Embryonic facial prominence (tissue), 1 donor: ENCODE data around the gene C2CD2L.
"Not testable (repeated sequence)": the region's sequence is repeated elsewhere in the genome, so short reads cannot be mapped to it uniquely, and the experiment has no call there.

Experiments used
- DNase-seq: peaks from one replicate; pipeline ENCODE4 v3.0.0-alpha.2; 2016; ENCODE audit errors: extremely low spot score

Gene C2CD2L

DNA sequence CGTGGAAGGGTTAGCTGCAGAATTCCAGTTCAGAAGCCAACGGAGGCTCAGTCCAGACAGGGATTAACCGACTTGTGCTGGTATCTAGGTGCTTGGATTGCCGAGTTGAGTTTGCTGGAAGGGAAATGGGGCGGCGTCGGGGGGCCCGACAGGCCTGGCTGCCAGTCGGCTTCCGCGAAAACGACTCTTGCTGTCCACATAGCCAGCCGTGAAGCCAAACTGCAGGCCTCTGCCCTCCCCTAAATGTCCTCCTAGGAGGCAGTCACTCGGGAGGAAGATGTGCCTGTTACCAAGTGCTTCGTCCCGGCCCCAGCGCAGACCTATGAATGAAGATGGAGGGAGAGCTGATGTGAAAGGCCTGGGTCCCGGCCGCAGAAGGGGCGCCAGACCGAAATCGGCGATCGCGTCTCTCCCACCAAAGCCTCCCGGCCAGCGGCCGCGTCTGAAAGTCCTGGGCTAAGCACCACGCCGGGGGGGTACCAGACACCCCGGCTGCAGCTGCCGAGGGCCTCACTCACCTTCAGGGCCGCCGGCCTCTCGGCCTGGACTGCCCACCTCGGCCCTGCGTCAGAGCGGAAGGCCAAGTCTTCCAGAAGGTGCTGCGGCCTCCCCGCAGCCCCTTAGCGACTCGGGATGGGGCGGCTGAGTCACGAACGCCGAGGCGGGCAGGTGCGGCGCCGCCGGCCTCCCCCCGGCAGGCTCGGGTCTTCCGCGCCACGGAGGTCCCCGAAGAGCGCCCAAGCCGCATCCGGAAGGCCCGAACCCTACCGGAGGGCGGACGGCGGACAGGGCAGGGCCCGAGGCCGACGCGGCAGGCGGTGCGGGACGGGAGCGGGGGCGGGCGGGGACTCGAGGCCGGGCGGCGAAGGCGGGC lies 13.0 kb upstream of the C2CD2L start:
- no peak for DNase-seq

DNA sequence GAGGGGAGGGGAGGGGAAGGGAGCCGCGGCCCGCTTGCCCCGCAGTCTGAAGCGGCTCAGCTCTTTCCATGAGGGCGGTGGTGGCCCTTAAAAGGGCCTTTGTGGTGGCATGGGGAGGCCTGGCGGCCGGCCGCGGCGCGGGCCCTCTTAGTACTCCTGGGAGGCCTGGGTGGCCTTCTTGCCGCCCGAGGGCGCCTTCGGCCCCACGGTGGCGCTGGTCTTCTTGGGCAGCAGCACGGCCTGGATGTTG lies 12.4 kb upstream of the C2CD2L start:
- DNase-seq, result no peak

DNA sequence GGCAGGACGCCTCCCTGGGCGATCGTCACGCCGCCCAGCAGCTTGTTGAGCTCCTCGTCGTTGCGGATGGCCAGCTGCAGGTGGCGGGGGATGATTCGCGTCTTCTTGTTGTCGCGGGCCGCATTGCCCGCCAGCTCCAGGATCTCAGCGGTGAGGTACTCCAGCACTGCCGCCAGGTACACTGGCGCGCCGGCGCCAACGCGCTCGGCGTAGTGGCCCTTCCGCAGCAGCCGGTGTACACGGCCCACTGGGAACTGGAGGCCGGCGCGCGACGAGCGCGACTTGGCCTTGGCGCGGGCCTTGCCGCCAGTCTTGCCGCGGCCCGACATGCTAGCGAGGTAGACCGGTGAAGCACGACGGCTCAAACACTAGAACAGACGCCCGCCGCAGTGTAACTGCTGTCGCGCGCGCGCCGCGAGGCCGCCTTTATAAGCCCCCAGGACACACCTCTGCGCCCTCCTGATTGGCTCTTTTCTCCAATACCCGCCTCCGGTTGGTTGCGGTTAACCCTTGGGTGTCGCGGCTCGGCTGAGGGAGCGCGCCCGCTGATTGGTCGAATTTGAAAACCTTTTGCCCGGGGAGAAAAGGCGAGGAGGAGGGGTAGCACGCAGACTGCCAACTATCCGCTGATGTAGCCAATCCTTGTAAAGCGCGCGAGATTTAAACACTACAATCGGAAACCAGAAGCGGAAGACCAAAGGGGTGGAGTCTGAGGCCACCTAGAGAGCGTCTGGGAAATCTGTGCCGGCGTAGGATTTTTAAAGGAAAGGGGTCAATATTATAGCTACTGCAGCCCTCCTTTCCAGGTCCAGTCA lies 11.9 kb upstream of the C2CD2L start:
- DNase-seq, result peak; percentile 99

DNA sequence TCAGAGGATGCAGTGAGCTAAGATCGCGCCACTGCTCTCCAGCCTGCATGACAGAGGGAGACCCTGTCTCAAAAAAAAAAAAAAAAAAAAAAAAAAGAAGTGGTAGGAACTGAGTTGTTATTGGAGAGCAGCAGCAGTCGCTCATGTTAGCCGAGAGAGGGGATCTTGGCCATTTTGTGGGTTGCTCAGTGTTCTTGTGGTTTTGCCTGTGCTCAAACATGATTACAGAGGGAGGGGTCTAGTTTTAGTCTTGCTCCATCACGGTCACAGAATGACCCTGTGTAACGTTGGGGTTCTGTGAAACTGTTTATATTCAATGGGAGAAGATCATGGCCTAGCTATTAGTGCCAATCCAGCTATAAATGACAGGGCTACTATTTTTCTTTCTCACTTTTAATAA lies 7.4 kb upstream of the C2CD2L start:
- DNase-seq, result no peak

DNA sequence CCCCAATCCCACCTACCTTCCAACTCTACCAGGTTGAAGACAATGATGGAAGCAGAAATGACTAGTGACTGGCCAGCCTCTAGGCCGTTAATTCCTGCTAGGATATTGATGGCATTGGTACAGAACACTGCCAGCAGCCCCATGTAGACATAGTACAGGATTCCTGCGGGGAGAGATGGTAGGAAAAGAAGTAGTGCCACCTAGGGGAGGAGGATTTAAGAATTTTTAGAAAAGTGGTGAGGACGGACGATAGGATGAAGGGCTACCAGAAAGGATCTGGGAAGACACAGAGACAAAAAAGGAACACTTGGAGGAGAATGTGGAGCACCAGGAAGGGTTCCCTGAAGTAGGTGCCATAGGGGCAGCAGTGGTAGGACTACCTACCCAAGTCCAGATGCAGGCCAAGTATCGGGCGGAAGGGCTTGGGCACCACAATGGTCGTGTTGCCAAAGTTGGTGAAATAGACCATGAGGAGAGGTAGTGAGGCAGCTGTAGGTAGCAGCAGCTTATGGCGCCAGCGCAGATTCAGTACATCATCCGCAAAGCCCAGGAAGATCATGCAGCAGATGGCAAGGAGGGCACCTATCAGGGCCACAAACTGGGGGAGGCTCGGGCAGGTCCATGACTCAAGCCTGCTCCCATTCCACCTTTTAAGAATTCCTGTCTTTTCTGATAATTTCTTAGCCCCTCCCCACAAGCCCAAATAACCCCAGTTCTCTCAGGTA lies 6.7 kb upstream of the C2CD2L start:
- no peak for DNase-seq

DNA sequence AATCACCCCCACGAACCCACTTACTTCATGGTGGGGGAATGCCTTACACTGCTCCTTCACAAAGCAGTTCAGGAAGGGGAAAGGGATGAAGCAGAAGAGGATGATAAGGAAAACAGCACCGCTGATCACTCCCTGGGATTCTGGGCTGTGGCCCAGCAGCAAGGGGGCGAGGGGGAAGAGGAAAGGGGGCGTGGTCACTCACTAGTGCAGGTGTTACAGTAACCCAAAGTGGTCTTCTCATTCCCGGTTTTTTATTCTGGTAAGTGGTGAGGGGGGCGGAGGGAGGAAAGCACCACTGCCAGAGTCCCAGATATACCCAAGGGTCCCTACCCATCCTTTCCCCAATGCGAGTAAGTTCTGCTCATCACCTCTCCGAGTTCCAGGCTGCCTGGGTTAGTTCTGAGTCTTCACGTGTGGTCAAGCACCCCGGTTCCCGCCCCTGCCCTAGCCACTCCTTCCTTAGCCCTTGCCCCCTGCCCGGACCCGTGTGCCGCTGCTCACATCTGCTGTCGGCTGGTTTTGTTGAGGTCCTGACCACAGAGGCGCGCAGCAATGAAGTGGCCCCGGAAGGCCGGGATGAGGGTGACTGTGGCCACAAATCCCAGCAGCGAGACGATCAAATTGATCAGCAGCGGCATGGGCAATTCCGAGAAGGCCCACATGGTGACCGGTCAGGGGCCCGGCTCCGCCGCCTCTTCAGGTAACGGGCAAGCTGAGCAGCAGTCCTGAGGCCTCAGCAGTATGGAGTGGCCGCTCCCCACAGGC lies 6.0 kb upstream of the C2CD2L start:
- no peak for DNase-seq

DNA sequence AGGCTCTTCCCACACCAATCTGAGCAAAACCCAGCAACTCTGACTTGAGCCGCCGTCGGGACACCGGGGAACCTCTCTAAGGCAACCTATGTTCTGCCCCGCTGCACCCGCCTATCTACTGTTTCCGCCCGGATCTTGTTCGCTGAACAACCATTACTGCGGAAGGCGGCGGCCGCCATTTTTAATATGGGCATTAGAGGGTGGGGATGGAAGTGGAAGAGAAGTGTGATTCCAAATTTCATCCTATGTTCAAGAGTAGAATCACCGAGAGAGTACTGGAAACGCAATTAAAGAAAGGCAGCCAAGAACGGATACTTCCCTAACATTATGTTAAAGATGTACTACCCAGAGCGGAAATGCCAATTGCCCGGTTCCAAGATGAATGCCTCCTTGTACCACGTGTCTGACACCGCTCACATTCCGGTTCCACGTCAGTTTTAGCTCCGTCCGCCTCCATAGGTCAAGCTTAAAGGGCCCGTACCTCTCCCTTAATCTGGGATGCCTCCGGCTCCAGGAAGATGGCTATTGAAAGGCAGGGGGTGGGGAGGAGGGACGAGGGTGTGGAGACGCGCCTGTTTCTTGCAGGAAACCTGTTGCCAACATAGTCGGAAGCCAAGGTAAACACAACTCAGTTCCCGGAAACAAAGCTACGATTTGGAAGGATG lies 5.3 kb upstream of the C2CD2L start, which contains the start of gene DPAGT1:
DPAGT1 (minus strand) TSS at position 95 of the 665 bp plus-strand sequence. CDS start 198 bp downstream, outside the sequence.
- DNase-seq, result peak; percentile 94

DNA sequence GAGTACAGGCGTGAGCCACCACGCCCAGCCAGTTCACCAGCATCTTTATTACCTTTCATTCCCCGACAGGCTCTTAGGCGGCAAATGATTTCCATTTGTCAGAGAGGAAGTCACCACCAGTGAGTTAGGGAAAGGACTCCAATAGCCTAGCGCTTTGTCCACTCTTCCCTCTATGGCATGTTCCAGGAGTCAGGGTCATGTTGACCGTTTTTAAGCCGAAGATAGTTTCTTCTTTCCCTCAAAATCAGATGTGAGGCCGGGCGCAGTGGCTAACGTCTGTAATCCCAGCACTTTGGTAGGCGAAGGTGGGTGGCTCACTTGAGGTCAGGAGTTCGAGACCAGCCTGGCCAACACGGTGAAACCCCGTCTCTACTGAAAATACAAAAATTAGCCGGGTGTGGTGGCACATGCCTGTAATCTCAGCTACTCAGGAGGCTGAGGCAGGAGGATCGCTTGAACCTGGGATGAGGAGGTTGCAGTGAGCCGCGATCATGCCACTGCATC lies 3.9 kb upstream of the C2CD2L start:
- DNase-seq, result not testable (repeated sequence)

DNA sequence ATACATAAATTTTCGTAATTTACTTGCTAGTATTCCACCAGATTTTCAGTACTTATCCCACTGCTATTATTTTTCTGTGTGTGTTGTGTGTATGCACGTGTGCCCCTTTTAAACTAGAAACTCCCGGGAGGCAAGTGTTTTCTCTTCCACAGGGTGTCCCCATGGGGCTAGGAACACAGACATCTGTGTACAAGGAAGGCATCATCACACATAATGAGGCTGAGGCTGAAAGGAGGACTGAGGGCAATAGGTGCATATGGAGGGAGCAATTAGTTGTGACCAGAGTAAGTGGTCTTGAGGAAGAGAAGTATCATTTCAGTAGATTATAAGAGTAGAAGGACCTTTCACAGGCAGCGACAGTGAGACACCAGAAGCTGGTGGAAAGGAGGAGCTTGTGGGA lies 3.4 kb upstream of the C2CD2L start:
- DNase-seq, result no peak

DNA sequence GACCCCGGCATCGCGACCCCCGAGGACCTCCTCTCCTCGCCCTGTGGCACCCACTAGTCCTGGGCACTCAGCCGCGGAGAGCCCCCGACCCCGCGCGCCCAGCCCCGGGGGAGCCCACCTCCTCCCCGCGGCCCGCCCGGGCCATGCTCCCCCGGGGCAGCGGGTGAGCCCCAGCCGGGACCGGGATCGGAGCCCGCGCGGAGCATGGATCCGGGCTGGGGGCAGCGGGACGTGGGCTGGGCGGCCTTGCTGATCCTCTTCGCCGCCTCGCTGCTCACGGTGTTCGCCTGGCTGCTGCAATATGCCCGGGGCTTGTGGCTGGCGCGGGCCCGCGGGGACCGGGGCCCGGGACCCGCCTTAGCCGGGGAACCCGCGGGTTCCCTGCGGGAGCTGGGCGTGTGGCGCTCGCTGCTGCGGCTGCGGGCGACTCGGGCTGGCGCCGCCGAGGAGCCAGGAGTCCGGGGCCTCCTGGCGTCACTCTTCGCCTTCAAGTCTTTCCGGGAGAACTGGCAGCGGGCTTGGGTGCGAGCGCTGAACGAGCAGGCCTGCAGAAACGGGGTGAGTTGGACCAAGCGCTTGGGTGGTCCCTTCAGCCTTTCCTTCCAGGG lies 498 bp downstream of the C2CD2L start:
- DNase-seq, result no peak

DNA sequence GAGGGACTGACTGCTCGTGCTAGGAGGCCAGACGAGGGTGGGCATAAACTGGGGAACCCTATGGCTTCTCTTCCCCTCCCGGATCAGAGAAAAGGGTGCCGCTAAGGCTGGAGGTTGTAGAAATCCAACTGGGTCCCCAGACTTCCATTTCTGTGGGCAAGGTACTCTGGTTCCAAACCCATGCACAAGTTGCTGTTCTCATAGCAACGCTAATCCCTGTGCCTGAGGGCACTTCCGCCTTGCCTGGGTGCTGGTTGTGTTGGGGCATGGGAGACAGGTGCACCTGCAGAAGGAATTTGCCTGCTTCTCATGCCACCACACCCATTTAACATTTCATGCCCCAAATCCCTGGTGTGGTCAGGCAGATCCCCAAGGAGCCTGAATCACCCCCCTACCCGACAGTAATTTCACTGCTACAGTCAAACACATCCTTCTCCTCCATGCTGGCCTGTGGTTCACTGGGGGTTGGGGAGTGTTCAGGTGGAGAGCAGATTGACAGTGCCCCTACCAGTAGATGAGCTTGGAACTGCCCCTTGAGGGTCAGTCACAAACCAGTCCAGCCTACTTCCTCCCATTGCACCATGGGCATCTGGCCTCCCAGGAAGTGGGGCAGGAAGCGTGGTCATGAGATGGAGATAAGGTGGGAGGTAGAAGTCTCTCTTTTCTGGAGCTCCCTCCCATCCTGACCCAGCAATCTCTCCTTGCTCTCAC lies 1.2 kb downstream of the C2CD2L start:
- DNase-seq, result no peak

DNA sequence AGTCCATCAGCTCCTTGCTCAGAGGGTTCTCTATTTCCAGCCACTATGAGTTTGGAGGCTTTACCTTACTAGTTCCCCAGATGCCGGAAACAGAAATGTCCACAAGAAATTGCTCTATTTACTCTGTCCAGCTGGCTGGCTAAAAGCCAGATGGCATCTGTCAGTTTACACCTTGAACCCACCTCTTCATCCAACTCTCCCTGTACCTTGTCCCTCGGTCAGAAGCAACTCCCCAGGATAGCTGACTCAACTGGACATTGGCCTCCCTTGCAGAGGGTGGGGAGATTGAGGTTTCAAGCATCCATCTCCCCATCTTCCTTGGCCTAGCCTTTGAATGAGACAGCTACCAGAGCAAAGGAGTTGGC lies 1.7 kb downstream of the C2CD2L start:
- no peak for DNase-seq

DNA sequence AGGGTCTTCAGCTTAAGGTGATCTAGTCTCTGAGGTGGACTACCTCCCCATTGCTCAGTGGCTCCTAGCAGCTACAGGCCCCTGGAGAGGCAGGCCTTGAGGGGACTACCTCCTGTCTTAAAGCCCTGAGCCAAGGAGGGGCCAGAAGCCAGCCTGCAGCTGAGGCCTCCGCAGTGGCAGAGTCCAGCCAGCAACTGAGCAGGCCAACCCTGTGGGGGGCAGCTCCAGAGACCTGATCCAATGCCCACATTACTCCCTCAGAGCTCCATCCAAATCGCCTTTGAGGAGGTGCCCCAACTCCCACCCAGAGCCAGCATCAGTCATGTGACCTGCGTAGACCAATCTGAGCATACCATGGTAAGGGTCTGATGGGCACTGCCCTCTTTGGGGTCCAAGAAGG lies 2.7 kb downstream of the C2CD2L start:
- DNase-seq, result no peak

DNA sequence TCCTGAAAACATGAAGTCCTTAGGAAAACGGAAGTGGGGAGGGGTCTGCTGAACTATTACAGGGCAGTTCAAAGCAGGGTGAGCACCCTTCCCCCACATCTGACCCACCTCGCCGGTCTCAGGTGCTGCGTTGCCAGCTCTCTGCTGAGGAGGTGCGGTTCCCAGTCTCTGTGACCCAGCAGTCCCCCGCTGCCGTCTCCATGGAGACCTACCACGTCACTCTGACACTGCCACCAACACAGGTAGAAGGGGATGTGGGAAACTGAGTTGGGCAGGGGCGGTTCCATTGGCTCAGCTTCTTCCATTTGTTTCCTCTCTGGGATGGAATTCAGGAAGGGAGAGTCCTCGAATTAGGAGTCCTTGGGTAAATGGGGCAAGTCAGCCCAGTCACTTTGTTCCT lies 3.3 kb downstream of the C2CD2L start:
- DNase-seq, result no peak

DNA sequence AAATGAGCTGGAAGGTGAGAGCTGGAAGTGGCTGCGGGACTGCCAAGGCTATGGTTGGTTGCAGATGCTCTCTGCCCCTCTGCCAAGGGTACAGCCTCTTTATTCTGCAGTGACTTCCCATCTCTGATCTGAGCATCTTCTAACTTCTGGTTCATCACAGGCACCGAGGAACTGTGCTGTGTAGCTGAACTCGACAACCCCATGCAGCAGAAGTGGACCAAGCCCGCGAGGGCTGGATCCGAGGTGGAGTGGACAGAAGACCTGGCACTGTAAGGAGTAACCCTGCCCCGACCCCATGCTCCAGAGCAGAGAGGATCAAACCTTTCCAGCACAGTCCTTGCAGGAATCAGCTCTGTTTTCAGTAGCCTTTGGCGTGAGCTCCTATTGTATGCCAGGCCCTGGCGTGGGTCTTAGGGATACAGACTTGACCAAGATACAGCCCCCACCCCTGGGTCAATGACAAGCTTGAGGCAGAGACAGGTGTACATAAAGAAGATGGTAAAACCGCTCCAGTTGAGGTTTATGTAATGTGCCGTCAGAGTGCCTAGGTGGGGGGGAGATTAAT lies 4.3 kb downstream of the C2CD2L start:
- DNase-seq, result no peak

DNA sequence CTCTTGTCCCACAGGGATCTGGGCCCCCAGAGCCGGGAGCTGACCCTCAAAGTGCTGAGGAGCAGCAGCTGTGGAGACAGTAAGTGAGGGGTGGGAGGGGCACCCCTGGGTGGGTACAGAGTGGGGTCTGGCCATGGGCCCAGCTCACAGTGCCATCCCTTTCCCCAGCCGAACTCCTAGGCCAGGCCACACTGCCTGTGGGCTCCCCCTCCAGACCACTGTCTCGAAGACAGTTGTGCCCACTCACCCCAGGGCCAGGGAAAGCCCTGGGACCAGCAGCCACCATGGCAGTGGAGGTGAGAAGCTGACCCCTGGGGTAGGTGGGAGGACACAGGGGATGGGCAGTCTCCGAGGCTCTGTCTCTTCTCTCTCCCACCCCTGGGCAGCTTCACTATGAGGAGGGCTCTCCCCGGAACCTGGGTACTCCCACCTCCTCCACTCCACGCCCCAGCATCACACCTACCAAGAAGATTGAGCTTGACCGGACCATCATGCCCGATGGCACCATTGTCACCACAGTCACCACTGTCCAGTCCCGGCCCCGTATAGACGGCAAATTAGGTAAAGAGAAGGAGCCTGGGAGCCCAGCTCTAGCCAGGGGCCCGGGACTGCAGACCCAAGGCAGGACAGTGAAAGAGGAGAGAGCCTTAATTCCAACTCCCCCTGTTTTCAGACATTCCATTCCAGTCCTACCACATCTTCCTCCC lies 5.3 kb downstream of the C2CD2L start:
- no peak for DNase-seq

DNA sequence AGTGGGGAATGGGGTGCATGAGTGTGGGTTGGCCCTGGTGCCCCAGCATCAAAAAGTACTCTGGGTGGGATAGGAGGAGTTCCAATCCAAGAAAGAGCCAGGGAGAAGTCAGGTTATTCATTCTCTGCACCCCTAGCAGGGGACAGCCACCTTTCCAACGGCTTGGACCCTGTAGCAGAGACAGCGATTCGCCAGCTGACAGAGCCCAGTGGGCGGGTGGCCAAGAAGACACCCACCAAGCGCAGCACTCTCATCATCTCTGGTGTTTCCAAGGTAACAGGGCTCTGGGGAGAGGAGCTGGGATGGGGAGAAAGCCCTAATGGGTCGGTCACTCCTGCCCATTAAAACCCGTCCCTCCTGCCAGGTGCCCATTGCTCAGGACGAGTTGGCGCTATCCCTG lies 6.6 kb downstream of the C2CD2L start:
- no peak for DNase-seq

DNA sequence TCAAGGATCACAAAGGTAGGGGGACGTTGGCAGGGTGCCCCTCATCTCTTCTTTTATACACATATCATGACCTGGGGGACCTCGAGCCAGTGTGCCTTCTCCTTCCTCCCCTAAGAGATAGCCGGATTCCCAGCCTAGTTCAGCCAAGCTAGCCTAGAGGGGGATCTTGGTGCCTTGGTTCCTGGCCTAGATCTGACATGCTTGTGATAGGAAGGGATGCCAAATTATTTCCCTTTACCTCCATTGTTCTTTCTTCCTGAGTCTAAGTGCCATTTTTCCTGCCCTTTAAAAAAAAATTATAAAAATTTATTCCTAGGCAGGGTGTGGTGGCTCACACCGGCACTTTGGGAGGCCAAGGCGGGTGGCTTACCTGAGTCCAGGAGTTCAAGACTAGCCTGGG lies 7.2 kb downstream of the C2CD2L start:
- DNase-seq, result no peak
